ENCODE measurements around the gene PET100.

Gene PET100

GRCh38 chr19:7662657-7663056 lies 33.1 kb downstream of the PET100 start:
- no peaks in the 10 kb centered on the region for H3K36me3 ChIP-seq (replicated peaks)
- H3K9me3 ChIP-seq: no peaks in the 10 kb centered on the region
- no peak overlapping the region for H3K4me3 ChIP-seq
- in situ Hi-C loops (cut with MboI; ENCODE audit: low sequenced_read_pairs): no loop called here
- DNase-seq (ENCODE audit: low spot score in 2 of 2): no peak
- H3K27me3 ChIP-seq (ENCODE audit: low read depth): no peaks in the 10 kb centered on the region; the same call in 1 of the 2 replicates
- no peaks in the 10 kb centered on the region for H3K4me1 ChIP-seq

- H3K36me3 ChIP-seq (replicated peaks): no peaks in the 10 kb centered on the region
- no peaks in the 10 kb centered on the region for H3K4me1 ChIP-seq
- no peak for DNase-seq (ENCODE audit: low spot score in 2 of 2)
- H3K27me3 ChIP-seq (ENCODE audit: low read depth): no peaks in the 10 kb centered on the region
- in situ Hi-C loops (cut with MboI; ENCODE audit: low sequenced_read_pairs): no loop called here
- H3K9me3 ChIP-seq: no peaks in the 10 kb centered on the region
- no peak overlapping the region for H3K4me3 ChIP-seq
Measured at GRCh38 chr19:7663706-7664105, 34.1 kb downstream of the PET100 start.

- in situ Hi-C loops (cut with MboI; ENCODE audit: low sequenced_read_pairs): no loop called here
- DNase-seq (ENCODE audit: low spot score in 2 of 2): no peak
- no peaks in the 10 kb centered on the region for H3K4me1 ChIP-seq
- H3K9me3 ChIP-seq: no peaks in the 10 kb centered on the region
- no peaks in the 10 kb centered on the region for H3K36me3 ChIP-seq (replicated peaks)
- no peak overlapping the region for H3K4me3 ChIP-seq
- H3K27me3 ChIP-seq (ENCODE audit: low read depth): 0 out of 2 replicates have a peak, but pooled peaks cover 3% of the 10 kb centered on the region
Measured at GRCh38 chr19:7665076-7665475, 35.5 kb downstream of the PET100 start.

- H3K9me3 ChIP-seq: peaks cover 4% of the 10 kb centered on the region; the same call in 1 of the 2 replicates
- no peaks in the 10 kb centered on the region for H3K36me3 ChIP-seq (replicated peaks)
- no peak within 1 kb of the TSS for H3K4me3 ChIP-seq
- DNase-seq (ENCODE audit: low spot score in 2 of 2): no peak
- in situ Hi-C loops (cut with MboI; ENCODE audit: low sequenced_read_pairs): no loop called here
- peaks cover 12% of the 10 kb centered on the region; the same call in 1 of the 2 replicates for H3K27me3 ChIP-seq (ENCODE audit: low read depth)
- H3K4me1 ChIP-seq: no peaks in the 10 kb centered on the region
Measured at GRCh38 chr19:7668842-7669241, 39.2 kb downstream of the PET100 start, which contains the start of gene RETN. RETN (plus strand) TSS chr19:7669049; CDS start chr19:7669327, 278 bp downstream.

DNA sequence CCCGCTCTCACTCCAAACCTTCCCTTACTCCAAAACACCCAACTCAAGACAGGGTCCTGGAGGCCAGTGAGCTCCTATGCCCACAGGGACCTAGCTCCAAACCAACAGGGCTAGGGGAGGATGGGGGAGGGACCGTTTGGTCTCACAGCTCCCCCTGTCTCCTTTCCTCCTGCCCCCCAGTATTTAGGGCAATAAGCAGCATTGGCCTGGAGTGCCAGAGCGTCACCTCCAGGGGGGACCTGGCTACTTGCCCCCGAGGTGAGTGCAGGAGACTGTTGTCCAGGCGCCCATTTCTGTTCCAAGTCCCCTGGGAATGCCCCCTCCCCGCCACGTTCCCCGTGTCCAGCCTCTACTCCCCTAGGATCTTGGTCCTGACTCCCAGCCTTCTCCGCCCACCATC lies 40.0 kb downstream of the PET100 start:
- in situ Hi-C loops (cut with MboI; ENCODE audit: low sequenced_read_pairs): no loop called here
- no peak overlapping the region for H3K4me3 ChIP-seq
- DNase-seq (ENCODE audit: low spot score in 2 of 2): no peak
- no peaks in the 10 kb centered on the region for H3K36me3 ChIP-seq (replicated peaks)
- H3K27me3 ChIP-seq (ENCODE audit: low read depth): peaks cover 12% of the 10 kb centered on the region; the same call in 1 of the 2 replicates
- peaks cover 5% of the 10 kb centered on the region; the same call in 1 of the 2 replicates for H3K9me3 ChIP-seq
- H3K4me1 ChIP-seq: peaks cover 4% of the 10 kb centered on the region

DNA sequence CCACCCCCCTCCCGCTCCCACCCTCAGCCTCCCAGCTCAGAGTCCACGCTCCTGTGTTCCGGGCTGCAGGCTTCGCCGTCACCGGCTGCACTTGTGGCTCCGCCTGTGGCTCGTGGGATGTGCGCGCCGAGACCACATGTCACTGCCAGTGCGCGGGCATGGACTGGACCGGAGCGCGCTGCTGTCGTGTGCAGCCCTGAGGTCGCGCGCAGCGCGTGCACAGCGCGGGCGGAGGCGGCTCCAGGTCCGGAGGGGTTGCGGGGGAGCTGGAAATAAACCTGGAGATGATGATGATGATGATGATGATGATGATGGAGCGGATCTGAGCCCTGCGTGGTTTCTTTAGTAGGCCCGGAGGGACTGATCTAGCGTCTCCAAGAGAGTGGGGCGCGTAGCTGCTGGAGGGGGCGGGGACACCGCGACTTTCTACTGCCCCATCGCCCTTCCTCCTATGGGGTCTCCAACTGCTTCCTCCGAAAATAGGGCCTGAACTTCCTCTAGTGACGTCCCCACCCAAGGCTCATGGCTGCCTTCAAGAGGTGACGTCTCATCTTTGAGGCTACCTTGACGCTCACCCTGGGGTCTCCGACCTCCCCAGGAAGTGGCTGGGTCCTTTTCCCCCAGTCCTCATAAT lies 40.7 kb downstream of the PET100 start:
- H3K9me3 ChIP-seq: peaks cover 5% of the 10 kb centered on the region; the same call in 1 of the 2 replicates
- DNase-seq (ENCODE audit: low spot score in 2 of 2): no peak
- no peak overlapping the region for H3K4me3 ChIP-seq
- peaks cover 4% of the 10 kb centered on the region for H3K4me1 ChIP-seq
- in situ Hi-C loops (cut with MboI; ENCODE audit: low sequenced_read_pairs): no loop called here
- no peaks in the 10 kb centered on the region for H3K36me3 ChIP-seq (replicated peaks)
- peaks cover 12% of the 10 kb centered on the region for H3K27me3 ChIP-seq (ENCODE audit: low read depth)

DNA sequence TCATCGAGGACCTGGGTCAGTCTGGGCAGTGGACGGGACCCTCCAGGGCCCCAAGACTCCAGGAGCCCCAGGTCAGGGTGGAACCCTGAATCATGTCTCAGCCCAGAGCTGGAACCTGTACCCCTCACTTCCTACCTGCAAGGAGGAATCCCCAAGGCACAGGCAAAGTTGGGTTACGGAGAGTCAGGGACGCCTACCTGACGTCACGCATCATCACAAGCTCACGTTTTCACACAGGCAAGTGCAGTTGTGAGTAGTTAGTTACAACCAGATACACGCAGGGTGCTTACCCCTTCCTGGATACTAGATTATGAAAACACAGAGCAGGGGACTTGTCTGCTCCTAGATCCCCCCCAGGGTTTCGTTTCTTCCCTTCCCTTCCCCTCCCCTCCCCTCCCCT lies 41.2 kb downstream of the PET100 start:
- Histone ChIP-seq H3K9me3 (peaks cover 5% of the 10 kb centered on the region; the same call in 1 of the 2 replicates), H3K4me3 (no peak overlapping the region)
- in situ Hi-C loops (cut with MboI; ENCODE audit: low sequenced_read_pairs): no loop called here

GRCh38 chr19:7672522-7672921 lies 42.9 kb downstream of the PET100 start:
- Histone ChIP-seq H3K27me3 (ENCODE audit: low read depth) (peaks cover 31% of the 10 kb centered on the region), H3K9me3 (peaks cover 5% of the 10 kb centered on the region; the same call in 1 of the 2 replicates), H3K4me3 (no peak overlapping the region), H3K36me3 (replicated peaks) (no peaks in the 10 kb centered on the region), H3K4me1 (peaks cover 4% of the 10 kb centered on the region)
- no peak for DNase-seq (ENCODE audit: low spot score in 2 of 2)
- in situ Hi-C loops (cut with MboI; ENCODE audit: low sequenced_read_pairs): no loop called here

More for the DNA sequence above, 41.2 kb downstream of the PET100 start:
- Histone ChIP-seq H3K4me1 (peaks cover 4% of the 10 kb centered on the region), H3K27me3 (ENCODE audit: low read depth) (peaks cover 14% of the 10 kb centered on the region), H3K36me3 (replicated peaks) (no peaks in the 10 kb centered on the region)
- DNase-seq (ENCODE audit: low spot score in 2 of 2): no peak

DNA sequence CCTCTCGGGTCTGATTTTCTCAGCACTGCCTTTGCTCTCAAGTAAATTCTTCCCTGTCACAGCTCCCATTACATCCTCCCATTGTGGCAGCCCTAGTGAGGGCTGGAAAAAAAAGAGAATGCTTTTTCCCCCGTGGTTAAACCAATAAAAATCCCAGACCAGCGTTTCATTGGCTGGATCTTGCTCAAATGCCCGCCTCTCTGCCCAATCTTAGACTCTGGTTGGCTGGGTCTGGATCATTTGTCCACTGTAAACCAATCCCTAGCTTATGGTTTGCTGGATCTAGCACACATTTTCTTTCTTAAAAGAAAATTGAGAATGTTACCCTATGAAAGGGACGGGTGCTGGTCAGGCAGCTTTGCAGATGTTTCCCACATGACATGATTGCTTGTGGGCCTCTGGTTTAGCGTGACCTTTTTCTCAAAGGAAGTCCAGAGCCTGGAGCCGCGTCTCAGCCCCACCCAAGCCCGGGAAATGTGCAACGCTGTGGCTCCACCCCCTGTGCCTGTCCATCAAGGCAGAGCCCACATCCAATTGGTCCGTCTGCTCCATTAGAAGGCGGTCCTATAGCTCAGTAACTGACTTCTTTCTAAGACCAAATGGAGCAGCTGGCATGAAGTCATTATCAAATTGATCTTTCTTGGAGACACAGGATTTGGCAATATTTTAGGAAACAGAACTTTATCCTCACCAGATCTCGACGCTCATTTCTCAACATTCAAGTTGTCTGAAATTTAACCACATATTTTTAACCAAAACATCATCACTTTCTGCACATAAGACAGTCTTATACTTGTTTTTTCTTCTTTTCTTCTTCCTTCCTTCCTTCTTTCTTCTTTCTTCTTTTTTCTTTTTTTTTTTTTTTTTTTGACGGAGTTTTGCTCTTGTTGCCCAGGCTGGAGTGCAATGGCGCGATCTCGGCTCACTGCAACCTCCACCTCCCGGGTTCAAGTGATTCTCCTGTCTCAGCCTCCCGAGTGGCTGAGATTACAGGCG lies 44.7 kb downstream of the PET100 start:
- Histone ChIP-seq H3K36me3 (replicated peaks) (no peaks in the 10 kb centered on the region), H3K4me3 (no peak overlapping the region), H3K4me1 (peaks cover 4% of the 10 kb centered on the region), H3K9me3 (peaks cover 5% of the 10 kb centered on the region; the same call in 1 of the 2 replicates), H3K27me3 (ENCODE audit: low read depth) (peaks cover 31% of the 10 kb centered on the region)
- in situ Hi-C loops (cut with MboI; ENCODE audit: low sequenced_read_pairs): no loop called here
- peak; percentile 63 to 84 for DNase-seq (ENCODE audit: low spot score in 2 of 2)

GRCh38 chr19:7676376-7676775 lies 46.8 kb downstream of the PET100 start:
- peaks cover 4% of the 10 kb centered on the region for H3K36me3 ChIP-seq (replicated peaks)
- H3K4me1 ChIP-seq: peaks cover 4% of the 10 kb centered on the region
- H3K4me3 ChIP-seq: no peak overlapping the region
- DNase-seq (ENCODE audit: low spot score in 2 of 2): no peak
- in situ Hi-C loops (cut with MboI; ENCODE audit: low sequenced_read_pairs): no loop called here
- H3K27me3 ChIP-seq (ENCODE audit: low read depth): peaks cover 24% of the 10 kb centered on the region
- peaks cover 5% of the 10 kb centered on the region; the same call in 1 of the 2 replicates for H3K9me3 ChIP-seq

DNA sequence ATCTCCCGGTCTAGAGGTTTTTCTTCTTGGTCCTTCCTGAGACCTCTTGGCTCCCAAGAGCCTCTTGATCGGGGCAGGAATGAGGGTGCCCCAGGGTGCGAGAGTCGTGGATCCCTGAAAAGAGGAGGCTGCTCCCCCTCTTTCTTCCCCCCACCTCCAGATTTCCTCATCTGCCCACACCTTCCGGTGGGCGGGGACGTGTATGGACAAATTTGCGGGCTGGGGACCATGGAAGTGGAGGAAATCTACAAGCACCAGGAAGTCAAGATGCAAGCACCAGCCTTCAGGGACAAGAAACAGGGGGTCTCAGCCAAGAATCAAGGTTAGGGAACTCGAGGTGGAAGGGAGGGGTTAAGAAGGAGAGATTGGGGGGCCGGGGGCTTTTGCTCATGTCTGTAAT lies 47.3 kb downstream of the PET100 start, which contains the start of gene MCEMP1:
Gene MCEMP1, plus strand, starts transcription at position 237 of the 400 bp plus-strand sequence. Its CDS starts 31 bp downstream, at position 268.
- peaks cover 20% of the 10 kb centered on the region for H3K27me3 ChIP-seq (ENCODE audit: low read depth)
- no peak for DNase-seq (ENCODE audit: low spot score in 2 of 2)
- H3K36me3 ChIP-seq (replicated peaks): peaks cover 4% of the 10 kb centered on the region
- peaks cover 4% of the 10 kb centered on the region for H3K4me1 ChIP-seq
- H3K9me3 ChIP-seq: peaks cover 5% of the 10 kb centered on the region; the same call in 1 of the 2 replicates
- no peak within 1 kb of the TSS for H3K4me3 ChIP-seq
- in situ Hi-C loops (cut with MboI; ENCODE audit: low sequenced_read_pairs): no loop called here

DNA sequence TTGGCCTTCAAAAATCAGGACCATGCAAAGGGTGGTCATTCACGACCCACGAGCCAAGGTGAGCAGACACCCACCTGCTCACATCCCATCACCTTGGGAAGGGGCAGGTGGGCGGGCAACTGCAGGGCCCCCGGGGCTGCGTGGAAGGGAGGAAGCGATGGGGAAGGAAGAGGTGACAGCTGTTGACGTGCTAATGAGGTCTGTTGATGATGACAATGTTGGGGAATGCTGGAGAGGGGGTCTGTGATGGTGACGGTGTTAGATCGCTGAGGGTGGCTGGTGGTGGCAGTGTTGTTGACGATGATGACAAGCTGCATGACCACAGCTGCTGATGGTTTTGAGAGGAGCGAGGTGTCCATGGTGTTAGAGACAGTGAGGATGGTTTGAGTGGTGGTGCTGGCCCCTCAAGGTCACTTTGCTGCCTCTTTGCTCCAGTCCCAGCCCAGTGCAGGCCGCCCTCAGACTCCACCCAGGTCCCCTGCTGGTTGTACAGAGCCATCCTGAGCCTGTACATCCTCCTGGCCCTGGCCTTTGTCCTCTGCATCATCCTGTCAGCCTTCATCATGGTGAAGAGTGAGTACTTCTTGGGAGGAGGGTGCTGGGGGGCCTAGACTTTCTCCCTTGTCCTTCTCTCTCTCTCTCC lies 48.2 kb downstream of the PET100 start:
- peaks cover 5% of the 10 kb centered on the region; the same call in 1 of the 2 replicates for H3K9me3 ChIP-seq
- H3K4me1 ChIP-seq: peaks cover 4% of the 10 kb centered on the region
- no peak for DNase-seq (ENCODE audit: low spot score in 2 of 2)
- in situ Hi-C loops (cut with MboI; ENCODE audit: low sequenced_read_pairs): no loop called here
- no peak overlapping the region for H3K4me3 ChIP-seq
- H3K36me3 ChIP-seq (replicated peaks): peaks cover 8% of the 10 kb centered on the region
- peaks cover 20% of the 10 kb centered on the region for H3K27me3 ChIP-seq (ENCODE audit: low read depth)

All from HAP-1 (cell line).